Measurements from ENCODE around the gene TMBIM1. TPM values are rescaled to one million over a fixed set of nuclear protein-coding genes. Genes with fewer than 3 reads are reported as not detected.
A peak's percentile ranks its signal among the peaks of the same experiment; 100 is the strongest.

The TMBIM1 gene
- total and polyA plus RNA-seq, 9 donors, result 80.6 to 259 (median 114) TPM

DNA sequence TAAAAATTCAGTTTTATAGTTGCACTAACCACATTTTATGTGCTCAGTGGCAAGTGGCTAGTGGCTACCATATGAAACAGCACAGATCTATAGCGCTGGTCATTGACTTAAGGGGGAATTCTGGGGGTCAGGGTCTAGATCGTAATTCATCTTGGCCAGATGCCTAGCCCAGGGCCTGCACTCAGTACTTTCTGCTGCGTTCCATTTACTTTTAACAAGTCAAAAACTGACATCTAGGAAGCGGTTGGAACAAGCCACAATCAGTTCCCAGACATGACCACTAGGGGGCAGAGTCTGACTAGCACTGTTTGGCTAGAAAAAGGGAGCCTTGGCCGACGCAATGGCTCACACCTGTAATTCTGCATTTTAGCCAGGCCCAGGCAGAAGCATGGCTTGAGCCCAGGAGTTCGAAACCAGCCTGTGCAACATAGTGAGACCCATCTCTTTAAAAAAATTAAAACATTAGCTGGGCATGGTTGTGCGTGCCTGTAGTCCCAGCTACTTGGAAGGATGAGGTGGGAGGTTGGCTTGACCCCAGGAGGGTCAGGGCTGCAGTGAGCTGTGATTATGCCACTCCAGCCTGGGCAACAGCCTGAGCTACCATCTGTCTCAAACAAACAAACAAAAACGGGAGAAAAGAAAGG, 9.0 kb upstream of the TMBIM1 start:
- peaks cover 2% of the 10 kb centered on the region for H3K4me1 ChIP-seq (ENCODE audit: insufficient read depth)
- H3K36me3 ChIP-seq, result no peaks in the 10 kb centered on the region
- no peaks in the 10 kb centered on the region for H3K27me3 ChIP-seq
- WGBS, 3 donors, result 2 to 3% (median 3%) methylated on average over 9 of the region's 9 CpGs
- TF ChIP-seq POLR2A (IDR thresholded peaks at IDR 0.05), result no peak
- TF ChIP-seq, protein P1, sequence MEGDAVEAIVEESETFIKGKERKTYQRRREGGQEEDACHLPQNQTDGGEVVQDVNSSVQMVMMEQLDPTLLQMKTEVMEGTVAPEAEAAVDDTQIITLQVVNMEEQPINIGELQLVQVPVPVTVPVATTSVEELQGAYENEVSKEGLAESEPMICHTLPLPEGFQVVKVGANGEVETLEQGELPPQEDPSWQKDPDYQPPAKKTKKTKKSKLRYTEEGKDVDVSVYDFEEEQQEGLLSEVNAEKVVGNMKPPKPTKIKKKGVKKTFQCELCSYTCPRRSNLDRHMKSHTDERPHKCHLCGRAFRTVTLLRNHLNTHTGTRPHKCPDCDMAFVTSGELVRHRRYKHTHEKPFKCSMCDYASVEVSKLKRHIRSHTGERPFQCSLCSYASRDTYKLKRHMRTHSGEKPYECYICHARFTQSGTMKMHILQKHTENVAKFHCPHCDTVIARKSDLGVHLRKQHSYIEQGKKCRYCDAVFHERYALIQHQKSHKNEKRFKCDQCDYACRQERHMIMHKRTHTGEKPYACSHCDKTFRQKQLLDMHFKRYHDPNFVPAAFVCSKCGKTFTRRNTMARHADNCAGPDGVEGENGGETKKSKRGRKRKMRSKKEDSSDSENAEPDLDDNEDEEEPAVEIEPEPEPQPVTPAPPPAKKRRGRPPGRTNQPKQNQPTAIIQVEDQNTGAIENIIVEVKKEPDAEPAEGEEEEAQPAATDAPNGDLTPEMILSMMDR (IDR thresholded peaks at IDR 0.05), result peak; percentile 93 to 98 (median 94)
- no peaks in the 10 kb centered on the region for H3K9me3 ChIP-seq
- no peak overlapping the region for H3K4me3 ChIP-seq
- DNase-seq, result peak; percentile 82 to 90 (median 83)
- intact Hi-C loops (cut with DNase I), result loop anchor here in 2 of 4 donors (5.0 kb wide), 2 partner anchors 91 to 351 kb away; no protein-coding TSS in a partner anchor
- H3K27ac ChIP-seq, result no peak overlapping the region

DNA sequence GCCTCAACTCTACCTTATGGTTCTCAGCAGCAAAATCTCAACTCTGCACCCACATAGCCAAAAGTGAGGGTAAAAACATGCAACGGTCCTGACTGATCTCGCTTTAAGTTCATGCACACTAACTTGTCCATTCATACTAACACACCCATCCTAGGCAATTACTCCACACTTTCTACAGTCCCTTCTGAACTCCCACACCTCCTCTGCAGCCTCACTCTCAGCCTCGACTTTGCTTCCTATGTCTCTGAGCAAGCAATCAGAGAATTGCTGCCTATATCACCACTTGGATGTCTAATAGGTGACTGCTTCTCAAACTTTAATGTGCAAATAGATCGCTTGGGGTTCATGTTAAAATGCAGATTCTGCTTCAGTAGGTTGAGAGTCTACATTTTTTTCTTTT, 7.8 kb upstream of the TMBIM1 start:
- H3K27ac ChIP-seq, result no peak overlapping the region
- no peak overlapping the region for H3K4me3 ChIP-seq
- no peaks in the 10 kb centered on the region for H3K36me3 ChIP-seq
- no peaks in the 10 kb centered on the region for H3K27me3 ChIP-seq
- no peak for DNase-seq
- H3K4me1 ChIP-seq (ENCODE audit: insufficient read depth), result peaks cover 2% of the 10 kb centered on the region
- TF ChIP-seq EP300 (IDR thresholded peaks at IDR 0.05) (no peak), POLR2A (IDR thresholded peaks at IDR 0.05) (no peak)
- TF ChIP-seq, protein P1 (IDR thresholded peaks at IDR 0.05), result no peak
- no peaks in the 10 kb centered on the region for H3K9me3 ChIP-seq
- 73 to 78% (median 75%) methylated on average over 4 of the region's 4 CpGs for WGBS, 3 donors
- intact Hi-C loops (cut with DNase I), result loop anchor here in 2 of 4 donors (5.0 kb wide), 2 partner anchors 92 to 352 kb away; no protein-coding TSS in a partner anchor

DNA sequence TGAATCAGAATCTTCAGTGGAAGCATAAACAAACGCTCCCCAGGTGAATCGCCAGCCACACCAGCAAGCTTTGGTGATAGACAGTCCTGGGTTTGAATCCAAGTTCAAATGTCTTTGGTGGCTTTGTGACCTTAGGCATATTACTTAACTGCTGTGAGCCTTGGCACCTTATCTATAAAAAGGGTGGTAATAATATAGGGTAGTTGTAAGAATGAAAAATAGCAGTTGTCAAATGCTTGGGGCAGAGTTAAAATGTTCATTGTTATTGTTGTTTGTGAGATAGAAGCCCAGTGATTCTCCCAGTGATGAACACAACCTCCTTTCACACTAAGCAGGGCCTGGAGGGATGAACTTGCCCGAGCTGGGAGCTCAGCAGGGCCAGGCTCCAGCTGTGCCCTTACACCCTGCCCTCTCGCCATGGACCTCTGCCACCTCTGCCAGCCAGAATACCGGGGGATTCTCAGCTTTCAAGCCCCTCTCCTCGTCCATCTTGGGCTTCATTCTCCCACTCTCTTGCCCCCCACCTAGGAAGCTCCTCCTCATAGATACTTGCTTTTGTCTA, 6.1 kb upstream of the TMBIM1 start:
- intact Hi-C loops (cut with DNase I), result loop anchor here in 3 of 4 donors (5.0 to 10.0 kb wide), 2 partner anchors 94 to 166 kb away; no protein-coding TSS in a partner anchor
- TF ChIP-seq, protein P1 (IDR thresholded peaks at IDR 0.05), result no peak
- TF ChIP-seq POLR2A (IDR thresholded peaks at IDR 0.05), result no peak
- TF ChIP-seq EP300 (IDR thresholded peaks at IDR 0.05), result no peak
- no peaks in the 10 kb centered on the region for H3K9me3 ChIP-seq
- H3K36me3 ChIP-seq, result no peaks in the 10 kb centered on the region
- H3K4me3 ChIP-seq, result no peak overlapping the region
- H3K27me3 ChIP-seq, result no peaks in the 10 kb centered on the region
- DNase-seq, result no peak
- peaks cover 2% of the 10 kb centered on the region for H3K4me1 ChIP-seq (ENCODE audit: insufficient read depth)
- WGBS, 3 donors, result 76 to 84% (median 78%) methylated on average over 6 of the region's 6 CpGs
- no peak overlapping the region for H3K27ac ChIP-seq

DNA sequence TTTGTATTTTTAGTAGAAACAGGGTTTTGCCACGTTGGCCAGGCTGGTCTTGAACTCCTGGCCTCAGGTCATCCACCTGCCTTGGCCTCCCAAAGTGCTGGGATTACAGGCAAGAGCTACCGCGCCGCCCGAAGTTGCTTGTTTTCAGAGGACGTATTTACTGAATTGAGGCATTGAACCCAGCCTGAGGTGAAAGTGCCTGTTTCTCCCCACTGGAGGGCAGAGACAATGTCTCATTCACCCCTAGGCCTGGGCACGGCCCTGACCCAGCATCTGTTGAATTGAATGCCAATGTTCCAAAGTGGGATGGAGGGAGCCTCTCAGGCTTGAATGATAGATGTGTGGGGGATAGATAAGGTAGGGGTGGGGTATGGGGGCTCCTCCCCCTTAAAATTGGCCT, 4.5 kb upstream of the TMBIM1 start:
- Histone ChIP-seq H3K27me3 (no peaks in the 10 kb centered on the region), H3K36me3 (no peaks in the 10 kb centered on the region), H3K4me3 (no peak overlapping the region), H3K27ac (no peak overlapping the region), H3K4me1 (ENCODE audit: insufficient read depth) (peaks cover 2% of the 10 kb centered on the region), H3K9me3 (no peaks in the 10 kb centered on the region)
- TF ChIP-seq, protein P1 (IDR thresholded peaks at IDR 0.05), result no peak
- TF ChIP-seq EP300 (IDR thresholded peaks at IDR 0.05) (no peak), POLR2A (IDR thresholded peaks at IDR 0.05) (no peak)
- no peak for DNase-seq
- 84 to 86% (median 85%) methylated on average over 7 of the region's 7 CpGs for WGBS, 3 donors
- intact Hi-C loops (cut with DNase I), result loop anchor here in 3 of 4 donors (5.0 to 10.0 kb wide), 2 partner anchors 95 to 168 kb away; no protein-coding TSS in a partner anchor
